ENCODE results near the gene ADCK1. TPM values are rescaled to one million over a fixed set of nuclear protein-coding genes. Genes with fewer than 3 reads are reported as not detected.

Gene ADCK1
- total RNA-seq, 2 experiments from 2014 or later = 7.1 to 8.7 TPM

DNA sequence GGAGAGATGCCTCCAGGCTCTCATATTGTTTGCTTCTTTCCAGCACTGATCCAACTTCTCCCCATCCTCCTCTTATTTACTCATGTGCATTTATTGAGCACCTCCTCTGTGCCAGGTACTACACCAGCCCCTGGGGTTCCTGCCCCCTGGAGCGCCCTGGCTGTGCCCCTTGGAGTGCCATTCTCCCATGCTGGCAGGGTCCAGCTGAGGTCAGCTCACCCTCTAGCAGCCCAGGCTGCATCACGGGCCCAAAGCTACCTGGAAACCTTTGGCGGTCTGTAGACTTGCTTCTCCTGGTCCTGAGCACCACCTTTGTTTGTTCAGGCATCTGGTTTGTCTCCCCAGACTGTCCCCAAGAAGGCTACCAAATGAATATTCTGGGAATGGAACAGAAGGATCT, 67.0 kb downstream of the ADCK1 start:
- H3K9me3 Mint-ChIP-seq = peaks cover 2% of the 10 kb centered on the region
- TF ChIP-seq CTCF (IDR thresholded peaks at IDR 0.05) = no peak
- no peaks in the 10 kb centered on the region for H3K27me3 Mint-ChIP-seq
- H3K4me1 ChIP-seq (ENCODE audit: insufficient read depth, low read length) = no peaks in the 10 kb centered on the region
- ChIA-PET CTCF (no interaction called here), POLR2A (no interaction called here)
- H3K27ac Mint-ChIP-seq = no peak overlapping the region
- DNase-seq (no peak), ATAC-seq (ENCODE audit: poor library complexity) (no peak)
- H3K9me3 ChIP-seq (ENCODE audit: control insufficient read depth in 1 of 2, insufficient read depth in 1 of 2, low read length in 2 of 2) = no peaks in the 10 kb centered on the region
- H3K4me3 ChIP-seq (ENCODE audit: low read length) = no peak overlapping the region
- no peak overlapping the region for H3K27ac ChIP-seq (ENCODE audit: low read depth in 1 of 2, low read length in 2 of 2)
- no peaks in the 10 kb centered on the region for H3K4me1 Mint-ChIP-seq (ENCODE audit: low read depth)
- H3K36me3 ChIP-seq (ENCODE audit: insufficient read depth, low read length) = no peaks in the 10 kb centered on the region
- no peaks in the 10 kb centered on the region for H3K27me3 ChIP-seq (ENCODE audit: control insufficient read depth in 1 of 2, insufficient read depth in 2 of 2, low read length in 2 of 2)
- no peak overlapping the region for H3K4me3 Mint-ChIP-seq
- intact Hi-C loops (cut with DNase I, micrococcal nuclease) = no loop called here
- peaks cover 46% of the 10 kb centered on the region for H3K36me3 Mint-ChIP-seq (ENCODE audit: low read depth)

DNA sequence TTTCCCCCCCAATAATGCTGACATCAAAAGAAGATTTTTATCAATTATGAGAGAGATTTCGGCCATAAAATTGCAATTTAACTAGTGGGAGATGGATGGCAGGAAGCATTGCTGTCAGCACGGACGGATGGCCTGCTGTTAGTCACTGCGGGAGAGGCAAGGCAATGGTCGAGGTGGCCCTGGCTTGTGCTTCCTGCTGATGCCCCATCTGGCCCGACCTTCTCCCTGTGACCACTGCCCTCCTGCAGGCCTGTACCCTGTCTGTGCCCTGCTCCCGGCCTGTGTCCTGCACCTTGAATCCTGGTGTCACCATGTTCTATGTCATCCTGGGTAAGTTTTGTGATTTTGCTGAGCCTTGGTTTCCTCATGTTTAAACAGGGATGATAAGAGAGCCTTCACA, 67.6 kb downstream of the ADCK1 start:
- H3K36me3 Mint-ChIP-seq (ENCODE audit: low read depth) = peaks cover 52% of the 10 kb centered on the region
- Histone ChIP-seq H3K4me3 (ENCODE audit: low read length) (no peak overlapping the region), H3K27me3 (ENCODE audit: control insufficient read depth in 1 of 2, insufficient read depth in 2 of 2, low read length in 2 of 2) (no peaks in the 10 kb centered on the region), H3K27ac (ENCODE audit: low read depth in 1 of 2, low read length in 2 of 2) (no peak overlapping the region), H3K36me3 (ENCODE audit: insufficient read depth, low read length) (no peaks in the 10 kb centered on the region), H3K4me1 (ENCODE audit: insufficient read depth, low read length) (no peaks in the 10 kb centered on the region), H3K9me3 (ENCODE audit: control insufficient read depth in 1 of 2, insufficient read depth in 1 of 2, low read length in 2 of 2) (no peaks in the 10 kb centered on the region)
- peaks cover 2% of the 10 kb centered on the region for H3K9me3 Mint-ChIP-seq
- no peaks in the 10 kb centered on the region for H3K27me3 Mint-ChIP-seq
- CTCF ChIA-PET = no interaction called here
- POLR2A ChIA-PET = no interaction called here
- intact Hi-C loops (cut with DNase I, micrococcal nuclease) = no loop called here
- ATAC-seq (ENCODE audit: poor library complexity) (no peak), DNase-seq (no peak)
- TF ChIP-seq CTCF (IDR thresholded peaks at IDR 0.05) = no peak
- H3K27ac Mint-ChIP-seq = no peak overlapping the region
- no peak overlapping the region for H3K4me3 Mint-ChIP-seq
- H3K4me1 Mint-ChIP-seq (ENCODE audit: low read depth) = no peaks in the 10 kb centered on the region

GRCh38 chr14:77868552-77869285, 68.8 kb downstream of the ADCK1 start:
- Histone ChIP-seq H3K27me3 (ENCODE audit: control insufficient read depth in 1 of 2, insufficient read depth in 2 of 2, low read length in 2 of 2) (no peaks in the 10 kb centered on the region), H3K4me3 (ENCODE audit: low read length) (no peak overlapping the region), H3K27ac (ENCODE audit: low read depth in 1 of 2, low read length in 2 of 2) (no peak overlapping the region), H3K36me3 (ENCODE audit: insufficient read depth, low read length) (no peaks in the 10 kb centered on the region), H3K9me3 (ENCODE audit: control insufficient read depth in 1 of 2, insufficient read depth in 1 of 2, low read length in 2 of 2) (peaks cover 0 to 6% of the 10 kb centered on the region in 2 experiments), H3K4me1 (ENCODE audit: insufficient read depth, low read length) (no peaks in the 10 kb centered on the region)
- POLR2A ChIA-PET = no interaction called here
- intact Hi-C loops (cut with DNase I, micrococcal nuclease) = no loop called here
- TF ChIP-seq CTCF (IDR thresholded peaks at IDR 0.05) = no peak
- ATAC-seq (ENCODE audit: poor library complexity) (no peak), DNase-seq (no peak)
- CTCF ChIA-PET = no interaction called here
- Mint-ChIP-seq H3K27ac (no peak overlapping the region), H3K4me1 (ENCODE audit: low read depth) (no peaks in the 10 kb centered on the region), H3K27me3 (no peaks in the 10 kb centered on the region), H3K9me3 (peaks cover 2% of the 10 kb centered on the region), H3K36me3 (ENCODE audit: low read depth) (peaks cover 53% of the 10 kb centered on the region), H3K4me3 (no peak overlapping the region)
